Endodermal cell (in vitro differentiated cells): Measurements from ENCODE around the gene CD72. TPM values are rescaled to one million over a fixed set of nuclear protein-coding genes. Genes with fewer than 3 reads are reported as not detected.
A peak's percentile ranks its signal among the peaks of the same experiment; 100 is the strongest.

Source experiments
- DNase-seq: peaks from one replicate; pipeline ENCODE4 v3.0.0-alpha.2; 2017
- H3K27ac ChIP-seq: 2 replicates; pipeline ENCODE4 v1.5.1; 2013; ENCODE audit warnings: mild to moderate bottlenecking, low read depth, low read length, moderate library complexity
- H3K27me3 ChIP-seq: 2 replicates; pipeline ENCODE4 v1.6.1; 2013; ENCODE audit warnings: mild to moderate bottlenecking, low read length, moderate library complexity; ENCODE audit not compliant: insufficient read depth, control insufficient read depth, poor library complexity, severe bottlenecking
- H3K36me3 ChIP-seq: 2 replicates; pipeline ENCODE4 v1.7.0; 2013; ENCODE audit warnings: mild to moderate bottlenecking, low read length, moderate library complexity; ENCODE audit not compliant: control insufficient read depth, insufficient read depth
- H3K4me1 ChIP-seq: one replicate; pipeline ENCODE4 v1.7.0; 2013; ENCODE audit warnings: low read length; ENCODE audit not compliant: control insufficient read depth, insufficient read depth
- H3K4me3 ChIP-seq: 2 replicates; pipeline ENCODE4 v1.5.1; 2013; ENCODE audit warnings: mild to moderate bottlenecking, low read length, moderate library complexity
- H3K9ac ChIP-seq: 2 replicates; pipeline ENCODE4 v1.6.1; 2013; ENCODE audit warnings: mild to moderate bottlenecking, low read length, moderate library complexity; ENCODE audit not compliant: poor library complexity, severe bottlenecking; ENCODE audit errors: extremely low read depth
- H3K9me3 ChIP-seq: 2 replicates; pipeline ENCODE4 v1.6.1; 2013; ENCODE audit warnings: mild to moderate bottlenecking, low read length, moderate library complexity; ENCODE audit not compliant: control insufficient read depth
- H3K27ac Mint-ChIP-seq: 2 replicates; pipeline ENCODE4 v1.8.0; 2020; ENCODE audit warnings: mixed read lengths
- H3K27me3 Mint-ChIP-seq: 2 replicates; pipeline ENCODE4 v1.8.0; 2021; ENCODE audit warnings: mild to moderate bottlenecking, mixed read lengths; ENCODE audit not compliant: insufficient read depth
- H3K36me3 Mint-ChIP-seq: 2 replicates; pipeline ENCODE4 v1.8.0; 2020; ENCODE audit warnings: low read depth, mixed read lengths
- H3K4me1 Mint-ChIP-seq: 2 replicates; pipeline ENCODE4 v1.8.0; 2020; ENCODE audit warnings: mixed read lengths
- H3K4me3 Mint-ChIP-seq: 2 replicates; pipeline ENCODE4 v1.8.0; 2020; ENCODE audit warnings: mild to moderate bottlenecking, moderate library complexity, mixed read lengths
- H3K9me3 Mint-ChIP-seq: 2 replicates; pipeline ENCODE4 v1.8.0; 2020; ENCODE audit warnings: mild to moderate bottlenecking, mixed read lengths
- WGBS, 2 experiments: methylation state at CpG; one replicate each; pipeline versions ENCODE4 v1.1.5 to v1.1.7; 2013; ENCODE audit warnings: missing lambda C conversion rate in 2 of 2, mixed read lengths in 1 of 2; ENCODE audit not compliant: insufficient coverage in 1 of 2, insufficient read length in 1 of 2; 5-methylcytosine and 5-hydroxymethylcytosine counted together
- total RNA-seq, 2 donors: library from RNA; stranded (reverse); fragmentation: NEBNext Ultra II Directional in 1 of 2; extraction: Animal tissue kit (Norgen Biotek cat#: 25700) in 1 of 2; gene quantifications; 2 replicates in 1 of 2; 3 replicates in 1 of 2; pipeline ENCODE4 v1.2.1, GENCODE V29; 2021
- TF ChIP-seq, protein P1 (sequence below): fragments of 200-600 bp; sonication (generic); conservative IDR thresholded peaks from 2 replicates; pipeline ENCODE4 v1.5.0; 2021; ENCODE audit warnings: antibody characterized with exemption, mild to moderate bottlenecking

CD72 gene
- total RNA-seq, 2 donors from 2014 or later = 2.4 to 6.9 TPM

DNA sequence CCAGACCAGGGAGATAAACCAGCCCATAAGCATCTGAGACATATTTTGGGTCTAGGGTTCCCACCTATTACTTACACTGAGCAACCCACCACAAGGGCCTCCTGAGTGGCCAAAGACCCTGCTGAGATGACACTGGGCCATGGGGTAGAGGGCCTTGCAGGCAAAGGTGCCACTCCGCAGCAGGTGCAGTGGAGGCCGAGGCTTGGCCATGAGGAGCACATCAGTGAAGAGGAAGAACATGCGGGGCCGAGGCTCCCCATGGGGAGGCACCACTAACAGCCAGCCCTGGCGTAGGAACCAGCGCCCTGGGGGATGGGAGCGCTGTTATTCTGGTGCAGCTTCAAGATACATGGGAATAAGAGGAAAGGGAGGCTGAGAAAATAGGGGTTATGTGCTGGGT, 44.2 kb upstream of the CD72 start:
- Histone ChIP-seq H3K27ac (no peak overlapping the region), H3K4me1 (peaks cover 5% of the 10 kb centered on the region), H3K36me3 (peaks cover 26% of the 10 kb centered on the region), H3K4me3 (no peak overlapping the region), H3K9ac (no peak overlapping the region), H3K9me3 (no peaks in the 10 kb centered on the region), H3K27me3 (no peaks in the 10 kb centered on the region)
- H3K36me3 Mint-ChIP-seq = peaks cover 27% of the 10 kb centered on the region
- no peaks in the 10 kb centered on the region for H3K9me3 Mint-ChIP-seq
- H3K4me1 Mint-ChIP-seq = peaks cover 18% of the 10 kb centered on the region
- WGBS, 2 experiments = 98 to 100% methylated on average over 2 to 7 of the region's 7 CpGs
- no peak overlapping the region for H3K27ac Mint-ChIP-seq
- TF ChIP-seq, protein P1, sequence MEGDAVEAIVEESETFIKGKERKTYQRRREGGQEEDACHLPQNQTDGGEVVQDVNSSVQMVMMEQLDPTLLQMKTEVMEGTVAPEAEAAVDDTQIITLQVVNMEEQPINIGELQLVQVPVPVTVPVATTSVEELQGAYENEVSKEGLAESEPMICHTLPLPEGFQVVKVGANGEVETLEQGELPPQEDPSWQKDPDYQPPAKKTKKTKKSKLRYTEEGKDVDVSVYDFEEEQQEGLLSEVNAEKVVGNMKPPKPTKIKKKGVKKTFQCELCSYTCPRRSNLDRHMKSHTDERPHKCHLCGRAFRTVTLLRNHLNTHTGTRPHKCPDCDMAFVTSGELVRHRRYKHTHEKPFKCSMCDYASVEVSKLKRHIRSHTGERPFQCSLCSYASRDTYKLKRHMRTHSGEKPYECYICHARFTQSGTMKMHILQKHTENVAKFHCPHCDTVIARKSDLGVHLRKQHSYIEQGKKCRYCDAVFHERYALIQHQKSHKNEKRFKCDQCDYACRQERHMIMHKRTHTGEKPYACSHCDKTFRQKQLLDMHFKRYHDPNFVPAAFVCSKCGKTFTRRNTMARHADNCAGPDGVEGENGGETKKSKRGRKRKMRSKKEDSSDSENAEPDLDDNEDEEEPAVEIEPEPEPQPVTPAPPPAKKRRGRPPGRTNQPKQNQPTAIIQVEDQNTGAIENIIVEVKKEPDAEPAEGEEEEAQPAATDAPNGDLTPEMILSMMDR = no peak
- H3K4me3 Mint-ChIP-seq = no peak overlapping the region
- DNase-seq = no peak
- H3K27me3 Mint-ChIP-seq = peaks cover 5% of the 10 kb centered on the region

GRCh38 chr9:35661756-35662350, 43.6 kb upstream of the CD72 start:
- no peak overlapping the region for H3K4me3 Mint-ChIP-seq
- H3K4me1 ChIP-seq = peaks cover 5% of the 10 kb centered on the region
- peak overlapping the region; percentile 58 for H3K27ac Mint-ChIP-seq
- 89 to 93% methylated on average over 3 of the region's 3 CpGs for WGBS, 2 experiments
- no peak for DNase-seq
- no peaks in the 10 kb centered on the region for H3K9me3 Mint-ChIP-seq
- no peak overlapping the region for H3K9ac ChIP-seq
- peaks cover 27% of the 10 kb centered on the region for H3K36me3 Mint-ChIP-seq
- peaks cover 18% of the 10 kb centered on the region for H3K4me1 Mint-ChIP-seq
- H3K4me3 ChIP-seq = no peak overlapping the region
- H3K36me3 ChIP-seq = peaks cover 26% of the 10 kb centered on the region
- TF ChIP-seq, protein P1 = no peak
- no peaks in the 10 kb centered on the region for H3K9me3 ChIP-seq
- H3K27me3 ChIP-seq = no peaks in the 10 kb centered on the region
- no peak overlapping the region for H3K27ac ChIP-seq
- peaks cover 6% of the 10 kb centered on the region for H3K27me3 Mint-ChIP-seq

- Histone ChIP-seq H3K27ac (no peak overlapping the region), H3K9ac (no peak overlapping the region), H3K36me3 (peaks cover 26% of the 10 kb centered on the region), H3K27me3 (no peaks in the 10 kb centered on the region), H3K4me3 (no peak overlapping the region), H3K9me3 (no peaks in the 10 kb centered on the region), H3K4me1 (peaks cover 5% of the 10 kb centered on the region)
- TF ChIP-seq, protein P1 = peak; percentile 68
- peaks cover 27% of the 10 kb centered on the region for H3K36me3 Mint-ChIP-seq
- H3K27me3 Mint-ChIP-seq = peaks cover 9% of the 10 kb centered on the region
- H3K9me3 Mint-ChIP-seq = no peaks in the 10 kb centered on the region
- no peak for DNase-seq
- WGBS, 2 experiments = 72 to 74% methylated on average over 8 to 9 of the region's 9 CpGs
- H3K27ac Mint-ChIP-seq = peak overlapping the region; percentile 75
- H3K4me3 Mint-ChIP-seq = no peak overlapping the region
- H3K4me1 Mint-ChIP-seq = peaks cover 18% of the 10 kb centered on the region
Measured at GRCh38 chr9:35660966-35661415, 42.8 kb upstream of the CD72 start.
